ENCODE results near the gene OVOL2. TPM values are rescaled to one million over a fixed set of nuclear protein-coding genes. Genes with fewer than 3 reads are reported as not detected.

Gene OVOL2
- total and polyA plus RNA-seq, 10 of the 15 experiments (the other 5 are each of a cell fraction or from before 2014, with no cell fraction given), result not detected

GRCh38 chr20:17998446-17998845 lies 59.3 kb downstream of the OVOL2 start (continued):
- no peak for TF ChIP-seq IRF5 (IDR thresholded peaks at IDR 0.05; ENCODE audit: borderline replicate concordance)
- TF ChIP-seq TARDBP (IDR thresholded peaks at IDR 0.05; ENCODE audit: borderline replicate concordance), result no peak
- TF ChIP-seq SPI1 (IDR thresholded peaks at IDR 0.05; ENCODE audit: borderline replicate concordance, insufficient read depth, low read depth, low read length), result no peak
- TF ChIP-seq CBX3 (IDR thresholded peaks at IDR 0.05; ENCODE audit: borderline replicate concordance, low read depth), result no peak
- TF ChIP-seq BRCA1 (IDR thresholded peaks at IDR 0.05; ENCODE audit: low read depth, low read length), result no peak
- TF ChIP-seq ZBTB4 (CRISPR knock-in tag; IDR thresholded peaks at IDR 0.05), result no peak
- TF ChIP-seq MEF2A (IDR thresholded peaks at IDR 0.05; ENCODE audit: insufficient read depth, low read depth, low read length), result no peak
- no peak for TF ChIP-seq SMC3 (IDR thresholded peaks at IDR 0.05; ENCODE audit: borderline replicate concordance, low read length)
- TF ChIP-seq SUPT20H (IDR thresholded peaks at IDR 0.05; ENCODE audit: borderline replicate concordance, control insufficient read depth, low read depth, low read length), result no peak
- no peak for TF ChIP-seq BCL3 (IDR thresholded peaks at IDR 0.05; ENCODE audit: borderline replicate concordance, insufficient read depth, low read depth, low read length, poor library complexity, severe bottlenecking)
